OCI-M1 (cell line): Measurements from ENCODE around the gene CBX7.

Source experiments
- DNase-seq: peaks from one replicate; lab custom pipeline; 2025; lab: John Stamatoyannopoulos, UW

CBX7 gene

DNA sequence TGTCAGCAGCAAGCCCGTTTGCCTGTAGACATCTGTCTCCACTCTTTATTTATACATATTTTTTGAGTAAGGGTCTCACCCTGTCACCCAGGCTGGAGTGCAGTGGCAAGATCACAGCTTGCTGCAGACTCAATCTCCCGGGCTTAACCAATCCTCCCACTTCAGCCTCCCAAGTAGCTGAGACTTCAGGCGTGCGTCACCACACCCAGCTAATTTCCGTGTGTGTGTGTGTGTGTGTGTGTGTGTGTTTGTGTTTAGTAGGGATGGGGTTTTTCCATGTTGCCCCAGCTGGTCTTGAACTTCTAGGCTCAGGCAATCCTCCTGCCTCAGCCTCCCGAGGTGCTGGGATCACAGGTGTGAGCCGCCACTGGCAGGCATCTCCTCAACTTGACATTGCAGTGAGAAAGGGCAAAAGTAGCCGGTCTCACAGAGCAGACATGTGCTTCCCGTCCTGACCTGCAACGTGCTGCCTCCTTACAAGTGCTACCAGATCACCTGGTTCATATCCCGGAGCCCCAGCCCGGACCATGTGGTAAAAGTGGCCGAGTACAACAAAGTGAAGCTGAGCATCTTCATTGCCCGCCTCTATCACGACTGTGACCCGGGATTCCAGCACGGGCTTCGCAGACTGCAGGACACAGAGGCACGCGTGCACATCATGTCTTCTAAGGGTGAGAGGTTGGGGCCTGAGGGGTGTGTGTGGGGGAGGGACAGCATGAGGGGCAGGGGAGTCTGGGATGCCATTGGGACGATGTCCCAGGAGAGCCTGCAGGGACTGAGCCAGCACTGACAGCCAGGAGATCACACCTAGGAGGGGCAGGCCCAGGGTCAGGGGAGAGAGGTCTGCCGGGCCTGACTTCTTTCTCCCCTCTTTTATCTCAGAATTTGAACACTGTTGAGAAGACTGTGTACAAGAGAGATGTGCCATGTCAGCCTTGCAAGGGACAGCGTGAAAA lies 61.1 kb downstream of the CBX7 start:
- DNase-seq = no peak

DNA sequence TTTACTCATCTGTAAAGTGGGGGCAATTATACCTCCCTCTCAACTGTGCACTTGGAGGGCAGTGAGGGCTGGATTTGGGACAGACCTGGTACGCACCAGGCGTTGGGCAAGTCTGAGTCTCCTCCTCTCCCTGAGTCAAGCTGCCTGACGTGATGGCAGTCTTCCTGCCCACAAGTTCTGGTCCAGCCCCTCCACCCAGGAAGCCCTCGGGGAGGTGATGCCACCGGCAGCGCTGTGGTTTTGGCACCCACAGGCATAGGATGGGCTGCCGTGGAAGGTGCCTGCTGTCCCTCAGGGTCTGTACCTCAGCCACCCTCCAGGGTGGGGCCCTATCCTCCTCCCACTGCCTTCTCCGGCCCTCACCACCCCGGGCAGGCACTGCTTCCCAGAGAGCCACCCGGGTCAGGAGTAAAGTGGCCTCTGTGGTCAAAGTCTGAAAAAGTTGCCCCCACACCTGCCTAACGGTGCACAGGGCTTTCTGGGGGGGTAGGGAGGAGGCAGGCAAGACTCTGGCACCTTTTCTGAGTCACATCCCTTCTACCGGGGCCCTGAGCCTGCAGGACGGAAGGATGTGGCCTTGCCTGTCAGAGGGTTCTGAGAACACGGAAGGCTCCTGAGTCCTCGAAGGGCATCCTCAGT lies 61.9 kb downstream of the CBX7 start:
- no peak for DNase-seq

DNA sequence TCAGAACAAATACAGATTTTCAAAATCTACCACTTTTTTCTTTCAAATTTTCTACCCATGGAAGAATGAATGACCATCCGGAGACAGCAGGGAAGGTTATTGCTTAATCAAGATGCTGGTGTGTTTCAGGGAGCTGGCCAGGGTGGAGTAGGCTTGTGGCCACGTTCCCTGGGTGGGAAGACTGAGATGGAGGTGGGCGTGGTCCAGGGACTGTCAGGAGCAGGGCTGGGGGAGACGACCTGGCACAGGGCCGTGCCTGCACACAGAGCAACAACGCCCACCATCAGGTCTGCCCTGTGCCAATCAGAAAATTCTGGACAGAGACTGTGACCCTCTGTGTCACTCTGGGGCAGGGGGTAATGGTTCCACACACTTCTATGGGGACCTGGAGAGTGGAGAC lies 62.6 kb downstream of the CBX7 start:
- no peak for DNase-seq

DNA sequence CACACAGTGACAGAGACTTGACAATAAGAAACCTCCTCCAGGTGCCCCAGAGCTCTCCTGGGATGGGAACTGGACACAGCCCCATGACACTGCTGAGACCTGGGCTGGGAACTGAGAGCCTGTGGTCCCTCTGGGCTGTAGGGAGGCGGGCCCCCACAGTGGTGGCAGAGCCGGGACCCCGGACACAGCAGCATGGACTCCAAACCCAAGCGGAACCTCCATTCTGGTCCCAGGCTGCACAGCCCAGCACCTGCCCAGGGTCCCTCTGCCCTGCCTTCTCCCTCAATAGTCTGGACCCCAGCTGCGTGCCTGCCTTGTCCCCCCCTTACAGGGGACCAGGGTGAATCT lies 63.8 kb downstream of the CBX7 start:
- DNase-seq = no peak

DNA sequence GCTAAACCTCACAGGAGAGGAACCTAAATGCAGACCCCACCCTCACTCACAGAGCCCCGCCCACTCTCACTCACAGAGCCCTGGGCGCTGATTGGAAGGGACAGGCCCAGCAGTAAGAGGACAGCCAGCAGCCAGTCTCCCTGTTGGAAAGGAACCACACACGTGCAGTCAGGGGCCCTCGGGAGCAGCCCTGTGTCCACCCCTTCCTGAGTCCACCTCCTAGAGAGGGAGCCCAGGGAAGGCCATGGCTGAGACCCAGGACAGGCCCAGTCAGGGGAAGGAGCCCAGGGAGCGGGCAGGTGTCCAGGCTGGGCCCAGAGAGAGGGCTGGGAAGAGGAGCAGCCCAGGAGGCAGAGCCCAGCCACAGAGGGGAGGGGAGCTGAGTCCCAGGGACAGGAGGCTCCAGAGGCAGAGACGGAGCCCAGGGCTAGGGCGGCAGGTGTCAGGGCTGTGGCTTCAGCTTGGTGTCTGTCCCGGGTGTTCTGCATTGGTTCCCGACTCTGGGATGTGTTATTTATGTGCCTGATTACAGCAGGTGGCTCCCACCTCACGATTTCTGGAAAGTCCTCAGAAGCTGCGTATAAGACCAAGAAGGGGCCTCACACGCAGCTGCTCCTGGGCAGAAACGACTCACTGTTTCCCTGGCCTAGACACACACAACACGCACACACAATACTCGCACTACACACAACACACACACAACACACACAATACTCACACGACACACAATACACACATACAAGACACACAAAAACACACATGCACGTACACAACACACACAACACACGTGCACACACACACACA lies 64.4 kb downstream of the CBX7 start:
- DNase-seq = no peak

DNA sequence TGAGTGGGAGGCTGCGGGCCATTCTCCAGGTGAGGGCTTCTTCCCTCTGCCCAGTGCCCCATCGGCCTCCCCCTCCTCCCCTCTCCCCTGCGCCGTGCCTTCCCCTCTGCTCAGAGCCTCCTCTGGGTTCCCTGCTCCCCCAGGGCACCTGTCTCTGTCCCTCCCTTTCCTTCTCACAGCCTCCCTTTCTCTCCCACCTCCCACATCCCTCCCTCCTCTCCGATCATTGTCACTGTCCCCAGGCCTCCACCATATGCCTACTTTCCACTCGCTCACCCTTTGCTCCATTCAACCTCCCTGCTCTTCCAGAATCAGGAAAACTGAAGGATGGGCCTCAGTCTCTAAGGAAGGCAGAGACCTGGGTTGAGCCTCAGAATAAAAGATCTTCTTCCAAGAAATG lies 65.4 kb downstream of the CBX7 start:
- DNase-seq = no peak

DNA sequence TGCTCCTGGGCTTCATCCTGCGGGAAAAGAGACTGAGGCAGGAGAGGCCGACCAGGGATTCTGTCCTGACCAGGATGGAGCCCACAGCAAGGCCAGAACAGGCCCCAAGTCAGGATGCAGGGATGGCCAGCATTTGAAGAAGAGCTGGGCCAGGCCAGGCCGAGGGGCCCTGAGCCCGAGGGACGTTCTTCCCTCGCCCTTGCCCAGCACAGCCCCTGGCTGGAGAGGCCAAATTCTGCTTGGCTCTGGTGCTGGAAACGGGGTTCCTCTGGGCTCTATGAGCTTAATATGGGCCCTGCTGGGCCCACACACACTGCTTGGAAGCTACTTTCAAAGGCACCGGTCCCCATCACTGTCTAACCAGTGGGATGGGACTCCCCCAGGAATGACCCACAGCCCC lies 67.8 kb downstream of the CBX7 start:
- no peak for DNase-seq

DNA sequence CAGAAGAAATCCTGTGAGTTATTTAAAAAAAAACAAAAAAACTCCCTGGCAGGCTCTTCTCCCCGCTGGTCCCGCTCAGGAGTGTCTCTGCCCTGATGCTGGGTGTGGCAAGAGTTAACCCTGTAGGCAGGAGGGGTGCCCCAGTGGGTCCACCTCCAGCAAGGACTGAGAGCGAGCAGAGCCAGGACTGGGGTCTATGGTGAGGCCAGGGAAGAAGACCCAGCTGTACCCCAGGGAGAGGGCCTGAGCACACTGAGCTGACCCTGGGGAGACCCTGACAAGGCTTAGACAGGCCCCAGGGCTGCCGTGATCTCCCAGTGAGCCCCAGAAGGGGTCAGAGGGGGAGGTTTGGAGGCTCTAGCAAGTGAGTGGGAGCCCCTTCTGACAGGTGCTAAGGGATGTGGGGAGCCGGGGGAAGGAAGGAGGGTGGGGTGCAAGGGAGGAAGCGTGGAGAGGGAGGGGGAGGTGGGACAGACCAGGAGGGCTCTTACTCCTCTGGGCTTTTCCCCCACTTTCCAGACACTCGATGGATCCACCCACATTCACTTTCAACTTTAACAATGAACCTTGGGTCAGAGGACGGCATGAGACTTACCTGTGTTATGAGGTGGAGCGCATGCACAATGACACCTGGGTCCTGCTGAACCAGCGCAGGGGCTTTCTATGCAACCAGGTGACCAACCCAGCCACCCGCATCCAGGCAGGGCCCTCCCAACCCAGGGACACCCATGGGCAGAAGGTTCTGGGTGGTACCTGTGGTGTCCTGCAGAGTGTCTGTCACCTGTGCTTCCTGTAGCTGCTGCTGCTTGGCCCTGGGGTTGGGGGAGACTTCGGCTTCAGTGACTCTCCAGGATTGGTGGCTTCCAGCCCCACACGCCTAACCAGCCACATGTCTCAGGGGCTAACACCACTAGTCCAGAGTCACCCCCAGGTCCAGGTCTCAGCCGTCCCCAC lies 69.0 kb downstream of the CBX7 start:
- DNase-seq = no peak

DNA sequence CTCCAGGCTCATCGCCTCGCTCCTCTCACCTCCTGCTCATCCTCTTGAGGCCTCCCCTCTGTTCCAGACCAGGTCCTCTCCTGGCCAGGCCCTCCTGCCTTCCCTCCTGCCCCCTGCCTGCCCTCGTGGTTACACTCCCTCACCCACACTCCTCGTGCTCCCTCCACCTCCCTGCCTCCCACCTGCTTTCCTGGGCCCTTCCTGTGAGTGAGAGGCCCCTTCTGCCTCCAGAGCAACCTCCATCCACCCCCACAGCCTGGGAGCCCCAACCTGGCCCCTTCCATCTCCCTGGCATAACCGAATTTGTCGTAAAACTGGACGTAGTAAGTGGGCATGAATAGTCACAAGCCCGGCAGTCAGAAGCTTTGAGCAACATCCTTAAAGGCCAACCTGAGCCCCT lies 70.9 kb downstream of the CBX7 start:
- no peak for DNase-seq

DNA sequence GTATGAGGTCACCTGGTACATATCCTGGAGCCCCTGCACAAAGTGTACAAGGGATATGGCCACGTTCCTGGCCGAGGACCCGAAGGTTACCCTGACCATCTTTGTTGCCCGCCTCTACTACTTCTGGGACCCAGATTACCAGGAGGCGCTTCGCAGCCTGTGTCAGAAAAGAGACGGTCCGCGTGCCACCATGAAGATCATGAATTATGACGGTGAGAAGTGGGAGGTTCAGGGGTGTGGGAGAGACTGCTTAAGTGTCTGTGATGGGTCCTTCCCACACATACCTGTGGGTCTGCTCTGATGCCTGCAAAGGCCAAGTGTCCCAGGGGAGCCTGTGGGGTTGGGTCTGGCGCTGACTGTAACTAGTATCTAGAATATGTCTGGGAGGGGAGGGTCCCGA lies 71.5 kb downstream of the CBX7 start:
- no peak for DNase-seq
